GM12801 (cell line): ENCODE data around the gene WIPF3.

Experiments used
- TF ChIP-seq, protein P1 (sequence below): IDR thresholded peaks from one replicate; pipeline ENCODE4 v1.5.1; 2011; ENCODE audit warnings: control low read depth; ENCODE audit not compliant: insufficient read length; ENCODE audit errors: extremely low read depth

Gene WIPF3

GRCh38 chr7:29953726-29954347 lies 147.5 kb downstream of the WIPF3 start:
- TF ChIP-seq, protein P1, sequence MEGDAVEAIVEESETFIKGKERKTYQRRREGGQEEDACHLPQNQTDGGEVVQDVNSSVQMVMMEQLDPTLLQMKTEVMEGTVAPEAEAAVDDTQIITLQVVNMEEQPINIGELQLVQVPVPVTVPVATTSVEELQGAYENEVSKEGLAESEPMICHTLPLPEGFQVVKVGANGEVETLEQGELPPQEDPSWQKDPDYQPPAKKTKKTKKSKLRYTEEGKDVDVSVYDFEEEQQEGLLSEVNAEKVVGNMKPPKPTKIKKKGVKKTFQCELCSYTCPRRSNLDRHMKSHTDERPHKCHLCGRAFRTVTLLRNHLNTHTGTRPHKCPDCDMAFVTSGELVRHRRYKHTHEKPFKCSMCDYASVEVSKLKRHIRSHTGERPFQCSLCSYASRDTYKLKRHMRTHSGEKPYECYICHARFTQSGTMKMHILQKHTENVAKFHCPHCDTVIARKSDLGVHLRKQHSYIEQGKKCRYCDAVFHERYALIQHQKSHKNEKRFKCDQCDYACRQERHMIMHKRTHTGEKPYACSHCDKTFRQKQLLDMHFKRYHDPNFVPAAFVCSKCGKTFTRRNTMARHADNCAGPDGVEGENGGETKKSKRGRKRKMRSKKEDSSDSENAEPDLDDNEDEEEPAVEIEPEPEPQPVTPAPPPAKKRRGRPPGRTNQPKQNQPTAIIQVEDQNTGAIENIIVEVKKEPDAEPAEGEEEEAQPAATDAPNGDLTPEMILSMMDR, result no peak

- TF ChIP-seq, protein P1, result no peak
Measured at GRCh38 chr7:29955075-29955792, 148.9 kb downstream of the WIPF3 start.

GRCh38 chr7:29955799-29956486 lies 149.6 kb downstream of the WIPF3 start:
- TF ChIP-seq, protein P1, result no peak

DNA sequence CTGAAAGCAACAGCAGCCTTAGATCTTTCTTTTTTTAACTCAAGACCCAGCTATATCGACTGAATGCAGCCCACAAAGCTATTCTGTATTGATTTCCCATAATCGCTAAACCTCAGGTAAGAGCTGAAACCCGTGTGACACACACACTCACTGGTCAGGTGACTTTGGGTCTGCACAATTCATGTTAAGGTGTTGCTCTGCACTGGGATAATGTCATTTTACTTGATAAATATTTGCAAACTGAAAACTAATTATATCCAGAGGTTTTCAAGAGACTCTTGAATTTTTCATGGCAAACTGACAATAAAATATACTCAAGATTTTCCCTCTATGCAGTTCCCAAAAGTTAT lies 150.2 kb downstream of the WIPF3 start:
- TF ChIP-seq, protein P1, result no peak

GRCh38 chr7:29957521-29958310 lies 151.4 kb downstream of the WIPF3 start:
- TF ChIP-seq, protein P1, result no peak

- TF ChIP-seq, protein P1, result no peak
Measured at GRCh38 chr7:29958667-29959358, 152.5 kb downstream of the WIPF3 start.
